GM18951 (cell line): ENCODE data around the gene CFAP221.

Experiments
- POLR2A ChIP-seq: IDR thresholded peaks from 4 replicates; pipeline ENCODE4 v1.6.1; 2011; ENCODE audit warnings: mild to moderate bottlenecking; ENCODE audit not compliant: insufficient read length, insufficient read depth; ENCODE audit errors: extremely low read depth
- in situ Hi-C: fragments of 300-500 bp; cut with MboI; formaldehyde crosslinking; loops from one replicate; pipeline ENCODE4 v1.12.0; 2022; ENCODE audit warnings: low sequenced_read_pairs, mixed read lengths, inconsistent platforms; ENCODE audit not compliant: unreplicated experiment

CFAP221 gene

DNA sequence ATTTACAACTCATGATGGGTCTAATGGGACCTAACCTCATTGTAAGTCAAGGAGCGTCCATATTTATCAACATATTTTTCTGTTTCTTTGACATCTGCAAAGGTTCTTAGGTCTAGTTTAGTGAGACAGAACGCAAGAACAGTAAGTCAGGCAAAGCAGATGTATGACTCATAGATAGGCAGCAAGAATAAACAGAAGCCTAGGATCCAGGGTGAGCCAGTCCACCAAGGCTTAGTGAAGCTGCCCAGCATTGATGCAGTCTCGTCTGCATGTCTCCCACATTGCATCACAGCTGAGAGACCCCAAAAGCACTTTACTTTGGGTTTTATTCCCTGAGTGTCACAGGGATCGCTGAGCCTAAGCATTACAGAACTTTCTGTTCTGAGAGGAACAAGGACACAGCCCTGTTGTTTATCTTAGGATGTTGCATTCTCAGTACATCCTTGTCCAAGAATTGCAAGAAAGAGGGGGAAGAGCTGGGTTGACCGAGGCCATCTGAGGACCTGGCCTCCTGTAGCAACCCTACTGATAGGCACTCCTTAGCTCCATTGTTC lies 105.2 kb downstream of the CFAP221 start:
- no peak for TF ChIP-seq POLR2A
- in situ Hi-C loops: no loop called here

DNA sequence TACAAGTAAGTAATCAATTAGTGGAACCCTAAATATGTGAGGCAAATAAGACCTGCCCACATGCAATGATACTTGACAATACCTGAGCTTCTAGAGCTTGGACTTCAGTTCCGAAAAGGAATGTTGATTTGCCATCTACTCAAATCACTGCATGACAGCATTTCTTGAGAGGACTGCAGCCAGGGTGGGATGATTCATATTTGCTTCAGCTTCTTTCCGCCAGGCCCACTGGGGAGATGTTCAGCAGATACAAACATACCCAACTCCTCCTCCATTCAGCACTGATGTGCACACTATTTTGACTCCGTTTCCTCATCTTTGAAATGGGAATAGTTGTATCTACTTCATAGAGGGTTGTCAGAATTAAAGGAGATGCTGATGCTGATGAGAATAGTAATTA lies 106.0 kb downstream of the CFAP221 start:
- in situ Hi-C loops: loop anchor here (25.0 kb wide), 1 partner anchor 238 kb away; no protein-coding TSS in a partner anchor
- TF ChIP-seq POLR2A: no peak

DNA sequence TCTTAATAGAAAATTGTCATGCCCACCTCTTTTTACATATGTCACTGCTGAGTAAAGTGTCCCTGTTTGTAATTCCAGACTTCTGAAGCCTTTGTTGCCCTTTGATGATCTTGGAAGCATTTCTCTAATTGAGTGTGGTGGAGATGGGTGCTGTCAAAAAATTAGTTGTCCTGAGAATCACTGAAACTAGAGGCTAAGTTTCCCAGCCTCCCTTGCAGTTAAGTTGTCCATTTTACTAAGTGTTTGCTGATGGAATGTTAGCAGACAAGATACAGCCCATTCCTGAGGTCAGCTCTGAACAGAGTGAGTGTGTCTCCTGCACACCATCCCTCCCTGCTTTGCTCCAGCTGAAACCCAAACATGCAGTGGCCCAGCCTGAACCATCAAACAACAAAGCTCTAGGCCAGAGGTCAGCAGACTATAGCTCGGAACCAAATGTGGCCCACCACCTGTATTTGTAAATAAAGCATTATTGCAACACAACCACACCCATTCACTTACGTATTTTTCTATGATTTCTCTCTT lies 106.7 kb downstream of the CFAP221 start:
- TF ChIP-seq POLR2A: no peak
- in situ Hi-C loops: loop anchor here (25.0 kb wide), 1 partner anchor 239 kb away; no protein-coding TSS in a partner anchor

DNA sequence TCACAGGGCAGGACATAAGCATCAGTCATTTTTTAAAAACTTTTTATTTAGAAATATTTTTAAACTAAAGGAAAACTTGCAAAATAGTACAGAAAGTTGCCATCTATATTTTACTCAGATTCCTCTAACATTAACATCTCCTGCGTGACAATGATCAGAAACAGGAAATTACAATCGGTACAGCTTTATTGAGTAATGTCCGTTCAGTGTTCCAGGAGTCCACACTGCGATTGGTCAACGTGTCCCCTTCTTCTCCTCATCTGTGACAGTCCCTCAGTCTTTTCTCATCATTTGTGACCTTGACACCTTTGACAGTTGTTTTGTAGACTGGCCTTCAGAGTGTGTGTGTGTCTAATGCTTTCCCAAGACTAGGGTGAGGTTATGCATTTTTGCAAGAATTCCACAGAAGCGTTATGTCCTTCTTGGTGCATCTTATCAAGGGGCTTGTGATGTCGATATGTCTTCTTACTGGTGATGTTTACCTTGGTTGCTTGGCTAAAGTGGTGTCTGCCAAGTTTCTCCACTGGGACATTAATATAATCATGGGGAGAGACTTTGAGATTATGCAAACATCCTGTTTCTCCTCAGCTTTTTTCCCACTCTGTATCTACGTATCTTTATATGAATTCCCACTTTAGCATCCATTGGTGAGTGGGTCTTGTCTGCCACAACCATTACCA lies 113.4 kb downstream of the CFAP221 start:
- in situ Hi-C loops: loop anchor here (25.0 kb wide), 1 partner anchor 245 kb away; no protein-coding TSS in a partner anchor
- no peak for TF ChIP-seq POLR2A

DNA sequence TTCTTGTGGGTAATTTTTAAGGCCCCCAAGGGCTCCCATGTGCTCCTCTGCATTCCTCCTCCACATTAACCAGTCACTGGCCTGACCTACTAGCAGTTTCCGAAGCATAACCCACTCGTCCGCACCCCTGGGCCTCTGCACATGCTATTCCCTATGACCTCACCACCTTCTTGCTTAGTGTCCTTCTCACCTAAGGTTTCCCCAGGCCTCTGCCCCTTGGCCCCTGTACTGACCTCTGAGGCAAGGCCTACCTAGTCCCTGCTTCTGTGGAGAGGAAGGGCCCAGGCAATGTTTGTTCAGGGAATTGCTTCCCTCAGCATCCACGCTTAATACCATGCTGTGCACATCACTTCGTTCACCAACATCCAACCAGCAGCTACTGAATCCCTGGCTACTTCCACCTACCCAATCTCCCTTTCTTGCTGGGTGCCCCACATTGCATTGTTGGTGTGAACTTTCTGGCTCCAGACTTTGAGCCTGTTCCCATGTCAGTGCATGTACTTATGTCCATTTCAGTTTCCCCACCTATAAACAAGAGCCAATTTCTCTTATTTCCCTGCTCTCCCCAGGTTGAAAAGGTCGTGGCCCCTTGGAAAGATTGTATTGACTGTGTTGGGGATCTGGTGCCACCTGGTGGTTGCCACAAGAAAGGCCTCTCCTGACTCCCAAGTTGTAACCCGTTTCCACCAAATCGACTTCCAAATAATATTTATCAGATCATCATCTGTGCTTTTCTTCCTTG lies 115.5 kb downstream of the CFAP221 start:
- no peak for TF ChIP-seq POLR2A
- in situ Hi-C loops: loop anchor here (25.0 kb wide), 1 partner anchor 247 kb away; no protein-coding TSS in a partner anchor

DNA sequence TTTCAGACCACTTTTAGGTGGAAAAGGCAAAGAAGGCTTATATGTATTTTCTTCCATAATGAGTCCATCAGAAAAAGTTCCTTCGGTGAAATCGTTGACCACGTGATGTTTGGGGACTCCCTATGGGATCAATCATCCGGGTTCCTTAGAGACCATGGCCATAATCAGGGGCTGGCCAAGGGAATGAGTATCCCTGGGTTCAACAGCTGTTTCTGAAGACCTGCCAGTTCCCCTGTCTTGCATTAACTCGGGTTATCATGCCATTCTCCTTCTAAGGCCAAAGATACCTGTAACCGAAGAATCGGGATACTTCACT lies 116.1 kb downstream of the CFAP221 start:
- in situ Hi-C loops: loop anchor here (25.0 kb wide), 1 partner anchor 248 kb away; no protein-coding TSS in a partner anchor
- TF ChIP-seq POLR2A: no peak

DNA sequence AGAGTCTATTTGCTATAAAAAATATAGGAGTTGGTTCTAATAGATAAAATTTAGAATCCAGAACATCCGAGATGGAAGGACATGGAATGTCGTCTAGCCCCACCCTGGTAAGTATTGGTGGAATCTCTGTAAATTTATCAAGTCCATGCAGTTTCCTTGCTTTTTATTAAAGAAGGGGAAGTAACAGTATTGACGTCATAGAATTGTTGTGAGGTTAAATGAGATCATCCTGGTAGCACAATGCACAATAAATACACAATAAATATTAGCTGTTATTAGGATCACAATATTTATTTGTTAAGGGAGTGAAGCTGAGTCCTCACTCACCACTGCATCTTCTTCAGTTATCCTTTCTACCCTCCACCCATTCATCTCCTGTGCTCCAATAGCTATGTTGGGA lies 118.0 kb downstream of the CFAP221 start:
- in situ Hi-C loops: loop anchor here (25.0 kb wide), 1 partner anchor 250 kb away; no protein-coding TSS in a partner anchor
- no peak for TF ChIP-seq POLR2A

DNA sequence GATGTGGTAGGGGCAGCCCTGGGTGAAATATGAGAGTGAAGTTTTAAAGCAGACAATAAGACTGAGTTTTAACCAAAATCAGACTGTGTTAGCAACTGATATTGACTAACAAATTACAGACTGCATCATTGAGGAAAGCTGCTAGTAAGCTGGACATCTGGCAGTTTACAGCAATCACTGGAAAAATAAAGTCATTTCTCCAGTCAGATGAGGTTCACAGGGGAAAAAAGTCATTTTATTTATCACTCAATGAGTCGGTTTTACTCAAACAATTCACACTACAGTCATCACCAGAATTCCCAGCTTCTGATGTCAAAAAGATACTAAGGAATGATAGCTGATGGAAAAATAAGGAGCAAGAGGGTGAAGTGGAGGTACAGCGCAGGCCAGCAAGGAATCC lies 124.3 kb downstream of the CFAP221 start:
- TF ChIP-seq POLR2A: no peak
- in situ Hi-C loops: loop anchor here (25.0 kb wide), 1 partner anchor 256 kb away; no protein-coding TSS in a partner anchor

DNA sequence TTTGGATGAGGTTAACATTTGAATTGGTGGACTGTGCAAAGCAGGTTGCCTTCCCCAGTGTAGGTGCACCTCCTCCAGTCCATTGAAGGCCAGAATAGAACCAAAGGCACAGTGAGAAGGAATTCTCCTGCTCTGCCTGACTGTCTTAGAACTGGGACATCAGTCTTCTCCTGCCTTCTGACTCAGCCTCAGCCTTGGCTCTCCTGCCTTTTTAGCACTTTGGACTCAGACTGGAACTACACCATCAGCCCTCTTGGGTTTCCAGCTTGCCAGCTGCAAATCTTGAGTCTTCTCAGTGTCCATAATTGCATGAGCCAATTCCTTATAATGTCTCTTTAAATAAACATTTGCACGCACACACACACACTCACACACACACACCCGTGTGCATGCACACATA lies 126.8 kb downstream of the CFAP221 start:
- in situ Hi-C loops: loop anchor here (25.0 kb wide), 1 partner anchor 259 kb away; no protein-coding TSS in a partner anchor
- no peak for TF ChIP-seq POLR2A

DNA sequence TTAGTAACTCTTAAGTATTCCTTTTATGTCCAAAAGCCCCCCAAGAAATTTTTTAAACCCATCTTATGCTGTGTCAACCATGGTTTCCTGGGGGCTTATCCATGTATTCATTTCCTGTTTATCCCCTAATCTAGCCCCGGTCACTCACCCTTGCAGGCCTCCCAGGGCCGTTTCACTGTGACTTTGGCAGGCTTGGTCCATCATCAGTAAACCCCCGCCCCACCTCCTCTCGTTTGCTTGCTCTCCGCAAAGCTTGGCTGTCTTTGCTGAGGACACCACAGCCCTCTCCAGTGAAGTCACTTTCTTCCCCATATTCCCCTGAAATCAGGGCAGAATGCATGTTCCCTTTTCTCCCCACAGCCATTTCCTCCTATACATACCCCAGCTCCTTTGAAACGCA lies 127.5 kb downstream of the CFAP221 start:
- TF ChIP-seq POLR2A: no peak
- in situ Hi-C loops: loop anchor here (25.0 kb wide), 1 partner anchor 259 kb away; no protein-coding TSS in a partner anchor

DNA sequence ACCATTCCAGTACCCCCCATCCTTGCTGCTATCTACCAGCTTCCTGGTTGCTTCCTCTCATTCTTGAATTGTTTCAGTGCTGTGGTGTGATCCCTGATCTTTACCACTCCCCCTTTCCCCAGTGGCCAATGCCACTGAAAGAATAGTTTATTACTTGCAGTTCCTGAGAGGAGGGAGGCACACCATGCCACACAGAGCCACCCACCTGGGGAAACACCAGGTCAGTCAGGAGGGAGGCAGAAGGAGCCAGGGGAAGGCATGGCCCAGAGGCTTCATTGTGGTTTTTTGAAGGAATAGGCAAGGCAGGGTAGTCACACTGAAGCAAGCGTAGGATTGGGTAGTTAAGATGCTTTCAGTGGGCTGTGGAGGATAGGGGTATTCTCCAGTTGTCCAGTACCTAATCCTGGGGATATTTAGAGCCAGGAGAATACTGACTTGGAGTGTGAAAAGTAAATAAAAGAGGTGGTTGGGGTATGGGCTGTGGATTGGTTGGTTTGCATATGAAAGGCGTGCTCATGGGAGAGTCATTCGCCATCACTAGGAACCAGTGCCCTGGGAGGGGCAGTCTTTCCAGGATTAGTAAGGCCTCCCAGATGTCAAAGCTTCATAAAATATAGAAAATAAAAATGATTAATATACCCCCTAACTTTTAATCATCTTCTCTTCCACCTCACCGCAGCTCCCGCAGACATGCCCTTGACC lies 128.1 kb downstream of the CFAP221 start:
- no peak for TF ChIP-seq POLR2A
- in situ Hi-C loops: loop anchor here (25.0 kb wide), 1 partner anchor 260 kb away; no protein-coding TSS in a partner anchor

DNA sequence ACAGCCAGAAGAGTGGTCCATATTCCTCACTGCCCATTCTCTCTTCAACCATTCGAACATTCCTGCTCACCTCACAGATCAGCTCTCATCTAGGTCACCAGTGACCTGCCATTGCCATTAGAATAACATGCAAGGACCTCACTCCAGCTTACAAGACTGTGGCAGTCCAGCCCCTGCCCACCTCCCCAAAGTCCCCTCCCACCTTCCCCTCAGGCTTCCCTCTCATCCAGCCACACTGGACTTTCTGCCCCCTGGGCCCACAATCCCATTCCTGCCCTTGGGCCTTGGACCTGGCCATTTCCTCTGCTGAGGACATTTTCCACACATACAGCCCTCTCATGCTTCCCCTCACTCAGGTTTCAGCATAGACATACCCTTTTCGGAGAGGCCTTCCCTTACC lies 129.5 kb downstream of the CFAP221 start:
- no peak for TF ChIP-seq POLR2A
- in situ Hi-C loops: loop anchor here (25.0 kb wide), 1 partner anchor 261 kb away; no protein-coding TSS in a partner anchor

DNA sequence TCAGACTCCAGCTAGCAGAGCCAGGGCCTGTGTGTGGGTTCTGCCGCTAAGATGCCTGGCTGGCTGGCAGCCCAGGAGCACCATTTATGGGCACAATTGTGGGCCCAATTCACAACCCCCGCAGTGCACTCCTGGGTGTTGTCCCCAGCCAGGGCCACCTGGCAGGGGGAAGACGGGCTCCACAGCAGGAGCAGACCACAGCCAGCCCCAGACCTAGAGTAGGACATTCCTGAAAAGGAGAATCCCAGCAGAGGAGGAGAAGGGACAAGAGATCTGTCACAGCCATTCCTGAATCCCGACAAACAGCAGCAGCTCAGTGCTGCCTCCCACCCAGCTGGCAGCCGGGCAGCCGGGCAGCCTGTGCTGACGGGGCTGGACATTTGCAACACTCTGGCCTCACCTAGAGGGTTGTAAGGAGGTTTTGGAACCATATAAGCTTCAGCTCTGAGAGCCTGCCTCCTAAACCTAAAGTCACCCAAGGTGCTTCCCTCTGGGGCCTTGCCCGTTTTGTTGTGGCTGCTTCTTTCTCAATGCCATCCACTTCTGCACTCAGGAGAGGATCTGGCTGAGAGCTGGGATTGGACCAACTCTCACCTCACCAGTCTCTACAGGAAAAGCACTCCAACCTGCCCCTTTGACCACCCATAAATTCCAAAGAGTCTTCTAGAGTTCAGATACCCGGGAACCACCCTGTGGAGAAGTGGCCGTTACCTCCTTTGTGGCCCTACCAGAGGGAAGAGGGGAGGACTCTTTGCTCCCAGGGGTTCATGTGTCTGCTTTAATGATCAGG lies 130.7 kb downstream of the CFAP221 start:
- TF ChIP-seq POLR2A: no peak
- in situ Hi-C loops: loop anchor here (25.0 kb wide), 1 partner anchor 263 kb away; no protein-coding TSS in a partner anchor
